ENCODE results near the gene NRXN3. TPM values are rescaled to one million over a fixed set of nuclear protein-coding genes. Genes with fewer than 3 reads are reported as not detected.

Gene NRXN3
- total and polyA plus RNA-seq, 3 experiments from 2014 or later = not detected

- peaks cover 0 to 1% (median 0%) of the 10 kb centered on the region in 3 donors for H3K36me3 Mint-ChIP-seq
- no peaks in the 10 kb centered on the region for H3K4me1 Mint-ChIP-seq
- ChIA-PET POLR2A (no interaction called here), CTCF (no interaction called here)
- H3K27me3 Mint-ChIP-seq = no peaks in the 10 kb centered on the region
- no peak for DNase-seq
- Histone ChIP-seq H3K4me3 (ENCODE audit: low read length) (no peak overlapping the region), H3K4me1 (ENCODE audit: insufficient read depth, low read length) (no peaks in the 10 kb centered on the region), H3K9me3 (ENCODE audit: low read length) (no peaks in the 10 kb centered on the region), H3K36me3 (ENCODE audit: insufficient read depth, low read length) (no peaks in the 10 kb centered on the region), H3K27me3 (ENCODE audit: insufficient read depth, low read length, poor library complexity, severe bottlenecking) (no peaks in the 10 kb centered on the region), H3K27ac (ENCODE audit: low read depth, low read length) (no peak overlapping the region)
- no peak overlapping the region for H3K27ac Mint-ChIP-seq
- peaks cover 1 to 14% (median 7%) of the 10 kb centered on the region in 5 donors for H3K9me3 Mint-ChIP-seq
- H3K4me3 Mint-ChIP-seq = no peak overlapping the region
Observed at GRCh38 chr14:79829405-79830166, 1659.4 kb downstream of the NRXN3 start.

- POLR2A ChIA-PET = no interaction called here
- Histone ChIP-seq H3K4me3 (ENCODE audit: low read length) (no peak overlapping the region), H3K27ac (ENCODE audit: low read depth, low read length) (no peak overlapping the region), H3K4me1 (ENCODE audit: insufficient read depth, low read length) (no peaks in the 10 kb centered on the region), H3K27me3 (ENCODE audit: insufficient read depth, low read length, poor library complexity, severe bottlenecking) (no peaks in the 10 kb centered on the region), H3K36me3 (ENCODE audit: insufficient read depth, low read length) (no peaks in the 10 kb centered on the region), H3K9me3 (ENCODE audit: low read length) (no peaks in the 10 kb centered on the region)
- Mint-ChIP-seq H3K36me3 (peaks cover 0 to 1% (median 0%) of the 10 kb centered on the region in 3 donors), H3K27me3 (no peaks in the 10 kb centered on the region), H3K4me3 (no peak overlapping the region), H3K27ac (no peak overlapping the region), H3K9me3 (peaks cover 1 to 14% (median 7%) of the 10 kb centered on the region in 5 donors), H3K4me1 (no peaks in the 10 kb centered on the region)
- CTCF ChIA-PET = no interaction called here
- no peak for DNase-seq
Observed at GRCh38 chr14:79831195-79831892, 1661.2 kb downstream of the NRXN3 start.

- no peaks in the 10 kb centered on the region for H3K27me3 ChIP-seq (ENCODE audit: insufficient read depth, low read length, poor library complexity, severe bottlenecking)
- H3K27ac ChIP-seq (ENCODE audit: low read depth, low read length) = no peak overlapping the region
- H3K27me3 Mint-ChIP-seq = no peaks in the 10 kb centered on the region
- no peaks in the 10 kb centered on the region for H3K36me3 ChIP-seq (ENCODE audit: insufficient read depth, low read length)
- no peak overlapping the region for H3K27ac Mint-ChIP-seq
- no peaks in the 10 kb centered on the region for H3K9me3 ChIP-seq (ENCODE audit: low read length)
- ChIA-PET POLR2A (no interaction called here), CTCF (no interaction called here)
- H3K4me1 Mint-ChIP-seq = no peaks in the 10 kb centered on the region
- H3K36me3 Mint-ChIP-seq = no peaks in the 10 kb centered on the region
- no peaks in the 10 kb centered on the region for H3K4me1 ChIP-seq (ENCODE audit: insufficient read depth, low read length)
- H3K4me3 ChIP-seq (ENCODE audit: low read length) = no peak overlapping the region
- DNase-seq = no peak
- H3K4me3 Mint-ChIP-seq = no peak overlapping the region
- H3K9me3 Mint-ChIP-seq = peaks cover 0 to 11% (median 3%) of the 10 kb centered on the region in 5 donors
Observed at GRCh38 chr14:79833781-79834180, 1663.6 kb downstream of the NRXN3 start.

- Histone ChIP-seq H3K4me1 (ENCODE audit: insufficient read depth, low read length) (no peaks in the 10 kb centered on the region), H3K9me3 (ENCODE audit: low read length) (no peaks in the 10 kb centered on the region), H3K4me3 (ENCODE audit: low read length) (no peak overlapping the region), H3K36me3 (ENCODE audit: insufficient read depth, low read length) (no peaks in the 10 kb centered on the region), H3K27ac (ENCODE audit: low read depth, low read length) (no peak overlapping the region), H3K27me3 (ENCODE audit: insufficient read depth, low read length, poor library complexity, severe bottlenecking) (no peaks in the 10 kb centered on the region)
- no peak for DNase-seq
- H3K27me3 Mint-ChIP-seq = no peaks in the 10 kb centered on the region
- H3K4me1 Mint-ChIP-seq = no peaks in the 10 kb centered on the region
- H3K4me3 Mint-ChIP-seq = no peak overlapping the region
- H3K36me3 Mint-ChIP-seq = no peaks in the 10 kb centered on the region
- ChIA-PET CTCF (no interaction called here), POLR2A (no interaction called here)
- peaks cover 0 to 11% (median 2%) of the 10 kb centered on the region in 5 donors for H3K9me3 Mint-ChIP-seq
- H3K27ac Mint-ChIP-seq = no peak overlapping the region
Observed at GRCh38 chr14:79834868-79835267, 1664.7 kb downstream of the NRXN3 start.

- Histone ChIP-seq H3K4me3 (ENCODE audit: low read length) (no peak overlapping the region), H3K9me3 (ENCODE audit: low read length) (no peaks in the 10 kb centered on the region), H3K4me1 (ENCODE audit: insufficient read depth, low read length) (no peaks in the 10 kb centered on the region), H3K27me3 (ENCODE audit: insufficient read depth, low read length, poor library complexity, severe bottlenecking) (no peaks in the 10 kb centered on the region), H3K27ac (ENCODE audit: low read depth, low read length) (no peak overlapping the region), H3K36me3 (ENCODE audit: insufficient read depth, low read length) (no peaks in the 10 kb centered on the region)
- Mint-ChIP-seq H3K4me3 (no peak overlapping the region), H3K36me3 (no peaks in the 10 kb centered on the region), H3K9me3 (peaks cover 0 to 3% (median 2%) of the 10 kb centered on the region in 5 donors), H3K27ac (no peak overlapping the region), H3K4me1 (no peaks in the 10 kb centered on the region), H3K27me3 (no peaks in the 10 kb centered on the region)
- ChIA-PET CTCF (no interaction called here), POLR2A (no interaction called here)
- DNase-seq = no peak
Observed at GRCh38 chr14:79836577-79836976, 1666.4 kb downstream of the NRXN3 start.

- Mint-ChIP-seq H3K4me3 (no peak overlapping the region), H3K9me3 (peaks cover 0 to 6% (median 0%) of the 10 kb centered on the region in 5 donors), H3K27me3 (no peaks in the 10 kb centered on the region), H3K27ac (no peak overlapping the region), H3K4me1 (no peaks in the 10 kb centered on the region), H3K36me3 (no peaks in the 10 kb centered on the region)
- no peaks in the 10 kb centered on the region for H3K27me3 ChIP-seq (ENCODE audit: insufficient read depth, low read length, poor library complexity, severe bottlenecking)
- H3K9me3 ChIP-seq (ENCODE audit: low read length) = no peaks in the 10 kb centered on the region
- no peaks in the 10 kb centered on the region for H3K36me3 ChIP-seq (ENCODE audit: insufficient read depth, low read length)
- no peaks in the 10 kb centered on the region for H3K4me1 ChIP-seq (ENCODE audit: insufficient read depth, low read length)
- no peak overlapping the region for H3K27ac ChIP-seq (ENCODE audit: low read depth, low read length)
- no peak overlapping the region for H3K4me3 ChIP-seq (ENCODE audit: low read length)
- CTCF ChIA-PET = no interaction called here
- DNase-seq = no peak
- POLR2A ChIA-PET = no interaction called here
Observed at GRCh38 chr14:79837699-79838098, 1667.5 kb downstream of the NRXN3 start.

GRCh38 chr14:79840103-79840502, 1669.9 kb downstream of the NRXN3 start:
- ChIA-PET CTCF (no interaction called here), POLR2A (no interaction called here)
- no peaks in the 10 kb centered on the region for H3K4me1 Mint-ChIP-seq
- H3K27ac ChIP-seq (ENCODE audit: low read depth, low read length) = no peak overlapping the region
- H3K9me3 Mint-ChIP-seq = peaks cover 0 to 6% (median 0%) of the 10 kb centered on the region in 5 donors
- no peaks in the 10 kb centered on the region for H3K27me3 ChIP-seq (ENCODE audit: insufficient read depth, low read length, poor library complexity, severe bottlenecking)
- no peaks in the 10 kb centered on the region for H3K36me3 Mint-ChIP-seq
- no peaks in the 10 kb centered on the region for H3K36me3 ChIP-seq (ENCODE audit: insufficient read depth, low read length)
- no peaks in the 10 kb centered on the region for H3K4me1 ChIP-seq (ENCODE audit: insufficient read depth, low read length)
- no peak overlapping the region for H3K4me3 Mint-ChIP-seq
- no peak overlapping the region for H3K27ac Mint-ChIP-seq
- no peak overlapping the region for H3K4me3 ChIP-seq (ENCODE audit: low read length)
- no peaks in the 10 kb centered on the region for H3K27me3 Mint-ChIP-seq
- no peaks in the 10 kb centered on the region for H3K9me3 ChIP-seq (ENCODE audit: low read length)
- DNase-seq = no peak

GRCh38 chr14:79840831-79841230, 1670.7 kb downstream of the NRXN3 start:
- Mint-ChIP-seq H3K4me3 (no peak overlapping the region), H3K27me3 (no peaks in the 10 kb centered on the region), H3K27ac (peak overlapping the region in 1 of 8 donors; percentile 21), H3K9me3 (peaks cover 0 to 6% (median 0%) of the 10 kb centered on the region in 5 donors), H3K4me1 (no peaks in the 10 kb centered on the region), H3K36me3 (no peaks in the 10 kb centered on the region)
- H3K4me3 ChIP-seq (ENCODE audit: low read length) = no peak overlapping the region
- no peaks in the 10 kb centered on the region for H3K4me1 ChIP-seq (ENCODE audit: insufficient read depth, low read length)
- DNase-seq = no peak
- H3K9me3 ChIP-seq (ENCODE audit: low read length) = no peaks in the 10 kb centered on the region
- CTCF ChIA-PET = no interaction called here
- no peaks in the 10 kb centered on the region for H3K36me3 ChIP-seq (ENCODE audit: insufficient read depth, low read length)
- no peaks in the 10 kb centered on the region for H3K27me3 ChIP-seq (ENCODE audit: insufficient read depth, low read length, poor library complexity, severe bottlenecking)
- no peak overlapping the region for H3K27ac ChIP-seq (ENCODE audit: low read depth, low read length)
- POLR2A ChIA-PET = no interaction called here

Data from CD8-positive, alpha-beta memory T cell (primary cell).